Upper lobe of right lung (tissue), 1 donor: ENCODE measurements around the gene AKAP8. TPM values are rescaled to one million over a fixed set of nuclear protein-coding genes. Genes with fewer than 3 reads are reported as not detected.
A peak's percentile ranks its signal among the peaks of the same experiment; 100 is the strongest.

Source experiments
- ATAC-seq: fragments of 200-7000 bp; cut with Tn5 transposase; one replicate; pipeline ENCODE4 v1.9.1; 2020; ENCODE audit warnings: mild to moderate bottlenecking, moderate library complexity
- DNase-seq: peaks from one replicate; pipeline ENCODE4 v3.0.0-alpha.2; 2020
- H3K27ac ChIP-seq: fragments of 200-600 bp; one replicate; pipeline ENCODE4 v1.8.0; 2022
- H3K27me3 ChIP-seq: fragments of 200-600 bp; one replicate; pipeline ENCODE4 v1.8.0; 2022; ENCODE audit warnings: mild to moderate bottlenecking
- H3K36me3 ChIP-seq: fragments of 200-600 bp; one replicate; pipeline ENCODE4 v1.8.0; 2022
- H3K4me1 ChIP-seq: fragments of 200-600 bp; one replicate; pipeline ENCODE4 v1.8.0; 2022
- H3K4me3 ChIP-seq: fragments of 200-600 bp; one replicate; pipeline ENCODE4 v1.8.0; 2022; ENCODE audit warnings: mild to moderate bottlenecking
- H3K9me3 ChIP-seq: fragments of 200-600 bp; one replicate; pipeline ENCODE4 v1.8.0; 2022
- CTCF ChIP-seq: fragments of 200-600 bp; IDR thresholded peaks from one replicate; pipeline ENCODE4 v1.8.0; 2022; ENCODE audit warnings: antibody characterized with exemption
- intact Hi-C: fragments of 100-400 bp; cut with DNase I; formaldehyde crosslinking; loops from one replicate; pipeline ENCODE4 v1.11.0; 2022
- total RNA-seq: library from RNA; stranded (reverse); fragmentation: NEBNext Ultra II Directional; extraction: Animal tissue kit (Norgen Biotek cat#: 25700); gene quantifications from one replicate; pipeline ENCODE4 v1.2.1, GENCODE V29; 2021
- donor health status: DM: no; HTN: yes; CAD: no; lungs with severe emphysema.

The AKAP8 gene
- total RNA-seq, 1 donor from 2014 or later: 31.0 TPM

DNA sequence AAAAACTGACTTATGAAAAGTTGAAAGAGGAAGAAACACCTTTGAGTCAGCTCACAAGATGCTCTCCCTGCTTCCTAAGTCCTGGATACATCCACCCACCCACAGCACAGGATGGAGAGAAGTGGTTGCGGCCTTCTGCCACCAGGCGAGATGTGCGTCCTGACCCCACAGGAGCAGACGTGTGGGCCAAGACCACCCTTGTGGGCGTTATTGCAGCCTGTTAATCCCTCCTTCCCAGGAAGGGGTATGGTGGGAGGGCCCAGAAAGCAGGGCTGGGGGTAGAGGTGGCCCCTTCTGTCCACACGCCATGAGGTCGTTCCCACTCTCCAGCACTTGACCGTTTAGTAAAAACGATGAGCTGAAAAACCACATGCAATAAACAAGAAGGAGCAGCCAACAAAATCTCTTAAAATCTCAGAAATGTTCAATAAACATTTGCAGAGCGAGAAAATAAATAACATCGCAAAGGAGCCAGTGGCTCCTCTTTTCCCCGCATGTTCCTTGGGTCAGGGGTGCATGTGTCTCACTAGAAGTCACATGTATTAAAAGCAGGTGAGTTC, 41.6 kb upstream of the AKAP8 start:
- DNase-seq (no peak), ATAC-seq (no peak)
- peak overlapping the region; percentile 51 for H3K27ac ChIP-seq
- intact Hi-C loops: no loop called here
- H3K9me3 ChIP-seq: no peaks in the 10 kb centered on the region
- H3K4me3 ChIP-seq: no peak overlapping the region
- no peaks in the 10 kb centered on the region for H3K27me3 ChIP-seq
- peaks cover 39% of the 10 kb centered on the region for H3K36me3 ChIP-seq
- H3K4me1 ChIP-seq: peaks cover 21% of the 10 kb centered on the region
- no peak for TF ChIP-seq CTCF

DNA sequence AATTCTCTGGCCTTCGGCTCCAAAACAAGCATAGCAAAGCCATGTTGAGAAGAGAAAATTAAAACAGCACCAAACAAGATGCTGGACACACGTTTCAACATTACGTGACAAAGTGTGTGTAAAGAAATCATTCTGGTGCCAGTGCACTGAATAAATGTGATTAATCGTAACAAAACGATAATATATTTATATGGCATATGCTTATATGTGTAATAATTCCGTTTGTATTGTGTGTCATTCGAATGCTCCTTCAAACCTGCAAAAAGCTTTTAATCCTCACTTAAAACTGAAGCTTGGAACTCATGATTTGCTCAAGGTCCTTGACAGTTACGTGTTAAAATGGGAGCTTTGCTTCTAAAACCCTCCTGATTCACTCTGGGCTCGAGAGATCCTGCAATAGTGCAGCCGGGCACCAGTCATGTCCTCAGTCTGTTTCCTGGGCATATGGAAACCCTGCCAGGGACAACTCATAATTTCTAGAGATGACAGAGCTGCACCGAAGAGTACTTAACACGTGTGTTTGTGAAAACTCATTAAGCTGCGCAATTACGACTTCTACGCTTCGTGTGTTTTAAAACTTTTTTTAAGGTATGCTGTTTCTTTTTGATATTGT, 39.9 kb upstream of the AKAP8 start:
- intact Hi-C loops: no loop called here
- no peak for DNase-seq
- Histone ChIP-seq H3K9me3 (no peaks in the 10 kb centered on the region), H3K36me3 (peaks cover 30% of the 10 kb centered on the region), H3K27ac (no peak overlapping the region), H3K4me1 (peaks cover 24% of the 10 kb centered on the region), H3K4me3 (peak overlapping the region; percentile 100), H3K27me3 (no peaks in the 10 kb centered on the region)
- no peak for TF ChIP-seq CTCF
- ATAC-seq: no peak

DNA sequence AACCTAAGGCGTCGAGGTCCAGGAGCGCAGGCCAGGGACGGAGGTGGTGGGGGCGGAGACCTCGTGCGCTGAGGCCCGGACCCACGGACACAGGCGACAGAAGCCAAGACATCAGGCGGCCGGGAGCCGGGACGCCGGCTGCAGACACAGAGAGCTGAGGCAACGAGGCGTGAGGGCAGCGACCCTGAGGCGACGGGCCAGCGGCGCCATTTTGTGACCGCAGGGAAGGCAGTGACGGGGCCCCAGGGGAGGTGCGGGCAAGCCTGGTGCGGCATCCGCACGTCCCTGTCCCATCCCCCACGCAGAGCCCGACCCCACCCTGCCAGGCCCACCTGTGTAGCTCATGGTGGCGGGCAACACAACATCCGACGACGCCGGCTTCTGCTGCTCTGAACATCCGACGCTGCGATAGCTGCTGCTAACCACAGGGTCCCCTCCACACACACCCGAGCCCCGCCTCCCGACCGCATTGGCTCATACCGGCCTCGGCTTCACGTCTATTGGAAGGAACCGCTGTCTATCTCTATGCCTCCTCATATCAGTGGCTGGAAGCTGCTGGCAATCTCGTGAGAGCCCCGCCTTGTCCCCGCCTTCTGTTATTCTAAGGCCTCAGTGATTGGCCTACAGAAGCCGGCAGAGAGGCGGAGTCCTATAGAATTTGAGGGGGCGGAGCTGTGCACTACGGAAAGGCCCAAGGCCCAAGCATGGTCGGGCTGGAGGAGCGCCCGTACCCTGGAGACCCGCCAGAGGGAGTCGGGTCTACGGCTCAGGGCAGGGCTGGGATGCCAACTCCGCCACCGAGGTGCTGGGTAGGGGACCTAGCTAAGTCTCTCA, 39.2 kb upstream of the AKAP8 start, which contains the start of gene AKAP8L:
Gene AKAP8L (minus strand): TSS at position 410 of the 834 bp plus-strand sequence. CDS start 65 bp downstream, at position 345.
- TF ChIP-seq CTCF: peak; percentile 71
- no peaks in the 10 kb centered on the region for H3K27me3 ChIP-seq
- ATAC-seq (peak; percentile 98), DNase-seq (peak; percentile 98)
- H3K4me1 ChIP-seq: peaks cover 30% of the 10 kb centered on the region
- peak within 1 kb of the TSS; percentile 91 for H3K27ac ChIP-seq
- intact Hi-C loops: no loop called here
- H3K36me3 ChIP-seq: peaks cover 23% of the 10 kb centered on the region
- peak within 1 kb of the TSS; percentile 100 for H3K4me3 ChIP-seq
- H3K9me3 ChIP-seq: no peaks in the 10 kb centered on the region

DNA sequence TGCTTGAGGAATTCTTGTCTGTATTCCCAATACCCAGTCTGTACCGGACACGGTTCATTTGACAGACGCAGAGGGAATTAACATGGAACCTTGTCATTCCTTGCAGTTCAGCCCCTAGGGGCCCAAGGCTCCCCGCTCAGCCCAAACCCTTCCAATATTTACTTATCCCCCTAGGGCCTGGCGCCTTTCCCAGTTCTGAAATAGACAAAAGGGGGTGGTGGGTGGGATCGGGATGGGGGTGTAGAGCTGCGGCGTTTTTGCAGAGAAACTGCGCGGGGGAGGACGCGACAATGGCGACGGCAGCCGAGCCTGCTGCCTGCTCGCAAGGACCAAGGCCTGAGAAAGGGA, 38.6 kb upstream of the AKAP8 start:
- DNase-seq (no peak), ATAC-seq (no peak)
- Histone ChIP-seq H3K4me1 (peaks cover 36% of the 10 kb centered on the region), H3K4me3 (peak overlapping the region; percentile 100), H3K36me3 (peaks cover 17% of the 10 kb centered on the region), H3K27ac (peak overlapping the region; percentile 91), H3K27me3 (no peaks in the 10 kb centered on the region), H3K9me3 (no peaks in the 10 kb centered on the region)
- no peak for TF ChIP-seq CTCF
- intact Hi-C loops: no loop called here

- DNase-seq (no peak), ATAC-seq (no peak)
- Histone ChIP-seq H3K4me3 (peak overlapping the region; percentile 100), H3K27ac (peak overlapping the region; percentile 91), H3K27me3 (no peaks in the 10 kb centered on the region), H3K36me3 (peaks cover 12% of the 10 kb centered on the region), H3K9me3 (no peaks in the 10 kb centered on the region), H3K4me1 (peaks cover 41% of the 10 kb centered on the region)
- TF ChIP-seq CTCF: no peak
- intact Hi-C loops: no loop called here
Measured at GRCh38 chr19:15417699-15418098, 38.1 kb upstream of the AKAP8 start.
